Adipocyte (in vitro differentiated cells): ENCODE results near the gene VGLL3.

Source experiments
- DNase-seq: peaks from one replicate; pipeline ENCODE4 v3.0.0-alpha.2; 2015; ENCODE audit warnings: low read depth
- H3K27me3 ChIP-seq: replicated peaks from 2 replicates; pipeline ENCODE4 v1.7.0; 2013; ENCODE audit warnings: mild to moderate bottlenecking, low read length, moderate library complexity; ENCODE audit not compliant: control insufficient read depth, insufficient read depth
- H3K36me3 ChIP-seq: 2 replicates; pipeline ENCODE4 v1.7.0; 2013; ENCODE audit warnings: low read length, mild to moderate bottlenecking, moderate library complexity; ENCODE audit not compliant: control insufficient read depth, insufficient read depth, severe bottlenecking
- H3K4me1 ChIP-seq: 2 replicates; pipeline ENCODE4 v1.7.0; 2013; ENCODE audit warnings: mild to moderate bottlenecking, low read length, moderate library complexity; ENCODE audit not compliant: control insufficient read depth, insufficient read depth
- H3K4me3 ChIP-seq: 2 replicates; pipeline ENCODE4 v1.7.0; 2013; ENCODE audit warnings: mild to moderate bottlenecking, low read length, moderate library complexity
- H3K9ac ChIP-seq: 2 replicates; pipeline ENCODE4 v1.7.0; 2013; ENCODE audit warnings: mild to moderate bottlenecking, low read length, moderate library complexity
- H3K9me3 ChIP-seq: 2 replicates; pipeline ENCODE4 v1.7.0; 2013; ENCODE audit warnings: mild to moderate bottlenecking, low read length, moderate library complexity; ENCODE audit not compliant: control insufficient read depth

The VGLL3 gene

DNA sequence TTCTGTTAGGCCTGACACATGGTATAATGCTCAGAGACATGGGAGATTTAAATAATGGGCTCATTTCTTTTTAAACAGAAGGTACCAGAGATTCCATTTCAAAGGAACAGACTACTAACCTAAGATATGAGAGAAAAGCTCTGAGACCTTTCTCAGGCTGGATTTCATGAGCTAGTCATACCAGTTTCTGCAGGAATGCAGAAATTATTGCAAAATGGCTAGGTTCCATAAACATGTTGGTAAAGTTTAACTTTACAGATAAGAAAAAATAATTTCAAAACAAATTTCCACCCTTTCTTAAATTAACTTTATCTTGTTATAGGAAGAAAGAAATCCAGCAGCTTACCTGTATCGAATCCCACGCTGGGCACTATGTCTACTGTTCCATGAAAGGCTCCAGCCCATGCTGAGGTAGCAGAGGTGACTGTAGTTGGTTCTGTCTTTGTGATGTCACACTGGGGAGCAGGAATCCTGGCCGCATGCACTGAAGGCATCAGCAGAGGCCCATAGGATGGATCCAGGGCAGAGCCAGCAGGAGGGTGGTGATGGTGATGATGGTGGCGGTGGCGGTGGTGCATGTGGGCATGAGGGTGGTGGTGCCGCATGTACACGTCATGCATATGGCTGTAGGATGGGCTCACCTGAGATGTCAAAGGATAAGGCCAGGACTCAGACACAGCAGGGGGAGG, 22.6 kb downstream of the VGLL3 start:
- H3K27me3 ChIP-seq = no peaks in the 10 kb centered on the region
- no peak overlapping the region for H3K4me3 ChIP-seq
- H3K9me3 ChIP-seq = no peaks in the 10 kb centered on the region
- peak overlapping the region; percentile 55 for H3K9ac ChIP-seq
- H3K36me3 ChIP-seq = peaks cover 84% of the 10 kb centered on the region
- peaks cover 44% of the 10 kb centered on the region for H3K4me1 ChIP-seq
- peak; percentile 44 for DNase-seq

DNA sequence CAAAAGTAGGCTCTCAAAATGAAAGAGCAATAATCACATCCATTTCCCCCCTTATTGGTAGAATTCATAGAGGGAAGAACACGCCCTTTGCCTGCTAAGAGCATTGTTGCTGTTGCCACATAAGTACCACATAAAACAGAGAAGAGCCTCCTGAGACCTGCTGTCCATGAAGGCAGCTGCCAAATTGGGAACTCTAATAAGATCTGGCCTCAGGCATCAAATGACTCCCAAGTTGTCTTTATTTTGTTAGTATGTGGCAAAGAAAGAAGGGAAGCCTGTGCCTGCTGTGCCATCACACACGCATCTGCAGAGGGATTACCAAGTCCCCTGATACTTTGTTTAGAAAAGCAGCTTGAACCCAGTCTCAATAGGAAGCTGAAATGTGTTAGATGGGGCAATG, 23.9 kb downstream of the VGLL3 start:
- Histone ChIP-seq H3K36me3 (peaks cover 87% of the 10 kb centered on the region), H3K27me3 (no peaks in the 10 kb centered on the region), H3K9ac (peak overlapping the region; percentile 55), H3K4me1 (peaks cover 31% of the 10 kb centered on the region), H3K4me3 (peak overlapping the region; percentile 16), H3K9me3 (no peaks in the 10 kb centered on the region)
- DNase-seq = peak; percentile 55

DNA sequence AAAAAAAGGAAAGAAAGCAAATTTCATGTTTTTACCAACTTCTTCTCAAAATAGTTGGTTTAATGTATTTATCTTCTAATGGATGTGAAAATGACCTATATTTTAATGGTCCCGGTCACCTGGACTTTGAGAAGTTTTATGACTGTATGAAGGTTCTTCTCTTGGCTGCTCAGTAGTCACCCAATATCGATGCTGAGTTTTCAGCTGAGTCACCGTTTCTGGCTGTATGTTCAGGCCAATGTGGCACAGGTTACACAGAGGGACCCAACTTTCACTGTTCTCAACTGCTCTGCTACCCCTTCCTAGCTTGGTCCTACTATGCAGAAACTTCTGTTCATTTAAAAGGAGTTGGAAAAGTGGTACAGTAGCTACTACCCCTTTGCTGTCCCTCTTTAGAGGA, 25.8 kb downstream of the VGLL3 start:
- Histone ChIP-seq H3K27me3 (no peaks in the 10 kb centered on the region), H3K4me3 (no peak overlapping the region), H3K36me3 (peaks cover 70% of the 10 kb centered on the region), H3K4me1 (peaks cover 44% of the 10 kb centered on the region), H3K9ac (no peak overlapping the region), H3K9me3 (no peaks in the 10 kb centered on the region)
- DNase-seq = no peak

DNA sequence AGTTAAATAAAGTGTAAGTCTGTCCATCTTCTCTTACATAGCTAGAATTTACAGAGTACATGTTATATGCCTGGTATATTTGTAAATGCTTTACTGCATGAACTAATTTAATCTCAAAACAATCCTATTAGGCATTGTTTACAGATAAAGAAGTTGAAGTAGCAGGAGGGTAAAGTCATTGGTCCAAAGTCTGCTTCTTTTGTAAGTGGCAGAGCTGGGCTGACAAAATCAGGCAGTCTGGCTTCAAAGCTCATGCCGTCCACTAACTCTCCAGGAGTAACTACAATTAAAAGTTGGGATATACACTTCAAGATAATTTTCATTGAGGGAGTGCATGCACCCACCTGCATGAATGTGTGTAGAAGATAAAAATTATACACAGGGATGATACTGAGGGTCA, 27.3 kb downstream of the VGLL3 start:
- Histone ChIP-seq H3K9me3 (no peaks in the 10 kb centered on the region), H3K4me1 (peaks cover 57% of the 10 kb centered on the region), H3K27me3 (no peaks in the 10 kb centered on the region), H3K9ac (no peak overlapping the region), H3K4me3 (no peak overlapping the region), H3K36me3 (peaks cover 57% of the 10 kb centered on the region)
- DNase-seq = no peak

DNA sequence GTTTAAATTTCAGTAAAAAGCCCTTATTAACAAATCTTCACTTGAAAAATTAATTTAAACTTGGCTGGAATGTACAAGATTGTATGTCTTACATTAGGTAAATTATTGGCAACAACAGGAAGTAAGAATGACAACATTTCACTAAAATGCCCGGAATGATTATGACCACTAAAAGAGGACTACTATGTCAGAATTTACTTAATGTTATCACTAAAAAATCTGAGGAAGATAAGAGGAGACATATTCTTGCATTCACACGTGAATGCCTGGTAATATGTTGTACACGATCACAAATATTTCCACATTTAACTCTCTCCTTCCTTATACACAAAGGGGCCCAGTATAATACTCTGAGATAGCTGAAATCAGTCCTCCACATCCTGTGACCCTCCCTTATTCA, 29.7 kb downstream of the VGLL3 start:
- Histone ChIP-seq H3K9ac (peak overlapping the region; percentile 46), H3K9me3 (no peaks in the 10 kb centered on the region), H3K4me1 (peaks cover 46% of the 10 kb centered on the region), H3K4me3 (peak overlapping the region; percentile 20), H3K27me3 (no peaks in the 10 kb centered on the region), H3K36me3 (peaks cover 36% of the 10 kb centered on the region)
- DNase-seq = no peak

DNA sequence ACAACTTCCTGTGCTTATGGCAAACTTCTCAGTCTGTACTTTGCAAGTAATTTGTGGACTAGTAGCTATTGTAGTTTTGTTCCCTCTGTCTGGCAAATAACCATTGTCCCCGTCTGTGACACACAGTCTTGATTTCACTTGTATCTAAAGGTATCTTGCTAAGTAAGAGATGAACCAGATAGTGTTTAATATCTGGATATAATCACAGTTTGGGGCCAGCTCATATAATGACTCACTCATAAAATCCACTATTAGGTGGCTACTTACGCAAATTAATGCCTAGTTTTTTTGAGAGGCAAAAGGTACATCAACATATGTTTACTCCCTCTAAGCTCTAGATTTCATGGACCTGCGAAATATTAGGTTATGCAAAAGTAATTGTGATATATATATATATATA, 30.4 kb downstream of the VGLL3 start:
- Histone ChIP-seq H3K9ac (peak overlapping the region; percentile 40), H3K4me3 (no peak overlapping the region), H3K9me3 (no peaks in the 10 kb centered on the region), H3K27me3 (no peaks in the 10 kb centered on the region), H3K4me1 (peaks cover 46% of the 10 kb centered on the region), H3K36me3 (peaks cover 28% of the 10 kb centered on the region)
- DNase-seq = no peak

DNA sequence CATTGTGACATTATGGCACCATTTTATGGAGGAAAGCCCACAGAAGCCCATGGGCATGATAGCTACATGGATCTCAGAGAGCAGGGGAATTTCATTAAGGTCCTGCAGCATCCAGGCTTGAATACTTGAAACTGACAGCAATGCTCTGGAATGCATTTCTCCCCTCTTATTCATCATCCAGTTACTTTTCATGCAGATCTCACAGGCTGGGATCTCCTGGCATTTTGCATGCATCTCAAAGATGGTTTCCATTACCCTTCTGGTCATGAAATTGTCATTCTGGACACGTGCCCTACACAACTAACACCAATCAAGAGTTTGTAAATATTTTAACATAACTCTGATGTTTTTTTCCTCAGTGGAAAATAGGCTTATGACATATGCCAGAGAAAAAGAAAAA, 32.4 kb downstream of the VGLL3 start:
- Histone ChIP-seq H3K4me3 (no peak overlapping the region), H3K9me3 (no peaks in the 10 kb centered on the region), H3K9ac (no peak overlapping the region), H3K4me1 (peaks cover 63% of the 10 kb centered on the region), H3K27me3 (no peaks in the 10 kb centered on the region), H3K36me3 (peaks cover 11% of the 10 kb centered on the region)
- peak; percentile 82 for DNase-seq

DNA sequence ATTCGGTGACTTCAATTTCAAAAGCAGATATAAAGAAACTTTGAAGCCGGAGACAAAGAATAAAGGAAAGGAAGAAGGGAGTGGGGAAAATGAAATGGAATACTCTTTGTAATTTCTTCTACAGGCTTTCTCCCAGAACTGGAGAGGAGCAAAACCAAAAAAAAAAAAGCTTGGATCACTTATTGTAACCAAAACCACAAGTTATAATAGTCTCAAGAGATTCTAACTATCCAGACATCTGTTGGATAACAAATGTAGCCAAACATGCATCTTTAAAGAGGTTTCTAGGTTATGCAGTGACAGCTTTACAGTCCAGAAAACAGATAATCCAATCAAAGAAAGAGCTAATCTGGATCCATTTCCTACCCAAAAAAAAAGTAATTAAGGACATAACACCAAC, 36.2 kb downstream of the VGLL3 start:
- peaks cover 76% of the 10 kb centered on the region for H3K4me1 ChIP-seq
- H3K36me3 ChIP-seq = peaks cover 8% of the 10 kb centered on the region
- H3K27me3 ChIP-seq = no peaks in the 10 kb centered on the region
- no peaks in the 10 kb centered on the region for H3K9me3 ChIP-seq
- peak overlapping the region; percentile 46 for H3K4me3 ChIP-seq
- H3K9ac ChIP-seq = peak overlapping the region; percentile 43
- DNase-seq = no peak

DNA sequence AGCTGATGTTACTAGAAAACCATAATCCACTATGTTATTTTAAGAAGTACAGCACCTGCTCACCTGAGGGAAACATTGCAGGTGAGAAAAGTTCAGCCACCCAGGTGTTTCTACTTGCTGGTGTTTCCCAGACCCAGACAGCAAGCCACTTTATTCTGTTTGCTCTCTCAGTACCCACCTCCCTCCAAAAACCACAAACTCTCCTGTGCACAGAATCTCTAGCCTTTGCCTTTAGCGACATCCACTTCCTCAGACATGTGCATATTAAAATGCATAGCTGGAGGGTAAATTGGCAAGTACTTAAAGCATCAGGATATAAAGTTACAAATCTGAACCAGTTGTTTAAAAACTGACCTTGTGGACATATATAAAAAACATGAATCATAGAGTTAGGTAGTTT, 36.7 kb downstream of the VGLL3 start:
- DNase-seq = peak; percentile 78
- H3K9ac ChIP-seq = peak overlapping the region; percentile 43
- peak overlapping the region; percentile 46 for H3K4me3 ChIP-seq
- H3K27me3 ChIP-seq = no peaks in the 10 kb centered on the region
- H3K36me3 ChIP-seq = peaks cover 9% of the 10 kb centered on the region
- peaks cover 76% of the 10 kb centered on the region for H3K4me1 ChIP-seq
- no peaks in the 10 kb centered on the region for H3K9me3 ChIP-seq

DNA sequence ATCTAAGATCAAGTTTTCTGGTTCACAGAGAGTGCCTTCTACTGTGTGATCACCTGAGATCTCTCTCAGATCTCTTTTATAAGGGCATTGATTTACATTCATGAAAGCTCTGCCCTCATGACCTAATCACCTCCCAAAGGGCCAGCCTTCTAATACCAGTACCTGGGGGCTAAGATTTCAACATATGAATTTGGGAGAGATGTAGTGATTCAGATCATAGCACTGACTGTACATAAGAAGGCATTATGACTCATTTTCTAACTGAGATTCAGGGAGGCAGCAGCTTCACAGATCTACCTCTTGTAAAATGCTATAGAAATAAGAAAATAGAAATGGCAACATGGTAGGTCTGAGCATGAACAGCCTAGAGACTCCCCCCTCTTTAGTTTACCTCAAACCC, 39.6 kb downstream of the VGLL3 start:
- Histone ChIP-seq H3K4me3 (no peak overlapping the region), H3K9me3 (no peaks in the 10 kb centered on the region), H3K36me3 (peaks cover 16% of the 10 kb centered on the region), H3K27me3 (no peaks in the 10 kb centered on the region), H3K4me1 (peaks cover 86% of the 10 kb centered on the region), H3K9ac (no peak overlapping the region)
- DNase-seq = peak; percentile 75

DNA sequence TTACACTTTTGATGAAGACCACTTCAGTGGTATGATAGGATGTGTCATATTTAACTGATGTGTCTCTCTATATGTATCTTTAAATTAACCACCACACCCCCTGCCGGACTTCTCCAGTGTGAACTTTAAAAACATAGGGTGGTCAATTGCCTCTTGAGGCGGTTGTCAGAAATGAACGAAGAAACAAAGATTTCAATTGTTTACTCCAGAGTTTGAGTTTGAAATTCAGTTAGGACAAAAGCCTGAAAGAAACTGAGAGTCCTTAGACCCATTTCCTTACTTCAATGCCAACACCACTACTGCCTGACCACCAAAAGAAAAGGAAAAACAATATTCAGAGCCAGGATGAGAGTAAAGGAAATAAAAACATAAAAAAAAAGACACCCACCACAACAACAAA, 40.2 kb downstream of the VGLL3 start:
- no peak for DNase-seq
- Histone ChIP-seq H3K9ac (no peak overlapping the region), H3K4me3 (no peak overlapping the region)

DNA sequence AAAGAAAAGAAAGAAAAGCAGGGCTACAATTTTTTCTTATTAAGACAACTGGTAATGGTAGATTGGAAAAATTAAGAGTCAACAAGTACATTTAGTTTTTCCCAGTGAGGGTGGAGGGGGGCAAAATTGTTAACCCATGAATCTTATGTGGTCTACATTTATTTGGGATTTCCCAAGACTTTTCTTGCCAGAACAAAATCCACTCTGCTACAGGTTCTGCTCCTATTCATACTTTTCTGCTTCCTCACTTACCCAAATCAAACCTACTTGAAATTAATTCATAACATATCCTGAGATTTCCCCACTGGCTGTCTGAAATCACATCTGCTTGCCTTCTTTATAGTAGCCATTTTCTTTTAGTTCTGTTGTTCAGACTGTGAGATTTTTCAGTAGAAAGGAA, 41.1 kb downstream of the VGLL3 start:
- Histone ChIP-seq H3K4me3 (no peak overlapping the region), H3K9me3 (no peaks in the 10 kb centered on the region), H3K9ac (no peak overlapping the region), H3K27me3 (no peaks in the 10 kb centered on the region), H3K36me3 (peaks cover 31% of the 10 kb centered on the region), H3K4me1 (peaks cover 86% of the 10 kb centered on the region)
- DNase-seq = peak; percentile 28

More for the DNA sequence above, 40.2 kb downstream of the VGLL3 start:
- Histone ChIP-seq H3K27me3 (no peaks in the 10 kb centered on the region), H3K9me3 (no peaks in the 10 kb centered on the region), H3K36me3 (peaks cover 22% of the 10 kb centered on the region), H3K4me1 (peaks cover 89% of the 10 kb centered on the region)
